ENCODE measurements around the gene FUBP1. TPM values are rescaled to one million over a fixed set of nuclear protein-coding genes. Genes with fewer than 3 reads are reported as not detected.
A peak's percentile ranks its signal among the peaks of the same experiment; 100 is the strongest.

Gene FUBP1
- total and polyA plus RNA-seq, 9 of the 15 experiments (the other 6 are each of a cell fraction or from before 2014, with no cell fraction given) = 104 to 294 (median 213) TPM

GRCh38 chr1:78003882-78004718 lies 25.2 kb upstream of the FUBP1 start (continued):
- TF ChIP-seq CHD7 (IDR thresholded peaks at IDR 0.05; ENCODE audit: low read depth, low read length) (no peak), SMARCA4 (IDR thresholded peaks at IDR 0.05) (no peak), CCAR2 (IDR thresholded peaks at IDR 0.05; ENCODE audit: low read depth, low read length) (no peak), E2F1 (CRISPR knock-in tag; IDR thresholded peaks at IDR 0.05) (no peak), HDGF (IDR thresholded peaks at IDR 0.05) (no peak), MBD2 (IDR thresholded peaks at IDR 0.05; ENCODE audit: borderline replicate concordance, low read depth) (peak; percentile 71), SMAD3 (CRISPR knock-in tag; conservative IDR thresholded peaks at IDR 0.05) (peak; percentile 99), E2F4 (CRISPR knock-in tag; IDR thresholded peaks at IDR 0.05; ENCODE audit: low read depth) (no peak), NKRF (IDR thresholded peaks at IDR 0.05; ENCODE audit: borderline replicate concordance) (no peak), HES1 (IDR thresholded peaks at IDR 0.05; ENCODE audit: low read depth) (no peak; the same call in 1 of the 2 replicates)
